Esophagus (tissue), 2 donors: ENCODE results near the gene STOX2. TPM values are rescaled to one million over a fixed set of nuclear protein-coding genes. Genes with fewer than 3 reads are reported as not detected.

Experiments
- H3K27ac ChIP-seq, 2 donors: one replicate each; pipeline ENCODE4 v1.5.1; 2013; ENCODE audit warnings: low read depth in 2 of 2, mild to moderate bottlenecking in 2 of 2, inconsistent platforms in 1 of 2, low read length in 1 of 2, moderate library complexity in 1 of 2
- H3K27me3 ChIP-seq, 2 donors: one replicate each; pipeline ENCODE4 v1.6.1; 2013; ENCODE audit warnings: low read length in 2 of 2, control low read depth in 1 of 2, mild to moderate bottlenecking in 1 of 2; ENCODE audit not compliant: insufficient read depth in 2 of 2, control insufficient read depth in 1 of 2
- H3K36me3 ChIP-seq, 2 donors: one replicate each; pipeline ENCODE4 v1.6.1; 2013; ENCODE audit warnings: low read length in 1 of 2; ENCODE audit not compliant: control insufficient read depth in 2 of 2, insufficient read depth in 2 of 2
- H3K4me1 ChIP-seq, 2 donors: one replicate each; pipeline ENCODE4 v1.6.1; 2013; ENCODE audit warnings: low read length in 1 of 2; ENCODE audit not compliant: control insufficient read depth in 2 of 2, insufficient read depth in 2 of 2
- H3K4me3 ChIP-seq, 2 donors: one replicate each; pipeline ENCODE4 v1.5.1; 2013; ENCODE audit warnings: low read length in 2 of 2, mild to moderate bottlenecking in 2 of 2, low read depth in 1 of 2, moderate library complexity in 1 of 2
- H3K9me3 ChIP-seq, 2 donors: one replicate each; pipeline ENCODE4 v1.6.1; 2013; ENCODE audit warnings: mild to moderate bottlenecking in 2 of 2, low read depth in 1 of 2, low read length in 1 of 2, moderate library complexity in 1 of 2; ENCODE audit not compliant: control insufficient read depth in 2 of 2, insufficient read depth in 1 of 2
- WGBS, 2 donors: extraction: QIAGEN DNeasy Blood & Tissue Kit; methylation state at CpG; one replicate each; pipeline ENCODE4 v1.1.7; 2013; 5-methylcytosine and 5-hydroxymethylcytosine counted together
- polyA plus RNA-seq, 2 donors: library from polyadenylated mRNA; stranded (reverse); fragments of 200-250 nt; gene quantifications; one replicate each; pipeline ENCODE4 v1.2.3, GENCODE V29; 2013
- donor health status: healthy with polysubstance abuse.
- donor health status: Bipolar disorder and iron deficiency.

Gene STOX2
- polyA plus RNA-seq, 2 donors = 2.6 to 3.3 TPM

- H3K27me3 ChIP-seq = no peaks in the 10 kb centered on the region
- 38 to 62% methylated on average over 5 of the region's 5 CpGs for WGBS, 2 donors
- H3K36me3 ChIP-seq = no peaks in the 10 kb centered on the region
- no peaks in the 10 kb centered on the region for H3K9me3 ChIP-seq
- H3K4me3 ChIP-seq = no peak overlapping the region
- H3K4me1 ChIP-seq = peaks cover 0 to 2% of the 10 kb centered on the region in 2 donors
- no peak overlapping the region for H3K27ac ChIP-seq
These were observed 16.5 kb upstream of the STOX2 start for GRCh38 chr4:183888564-183888963.

DNA sequence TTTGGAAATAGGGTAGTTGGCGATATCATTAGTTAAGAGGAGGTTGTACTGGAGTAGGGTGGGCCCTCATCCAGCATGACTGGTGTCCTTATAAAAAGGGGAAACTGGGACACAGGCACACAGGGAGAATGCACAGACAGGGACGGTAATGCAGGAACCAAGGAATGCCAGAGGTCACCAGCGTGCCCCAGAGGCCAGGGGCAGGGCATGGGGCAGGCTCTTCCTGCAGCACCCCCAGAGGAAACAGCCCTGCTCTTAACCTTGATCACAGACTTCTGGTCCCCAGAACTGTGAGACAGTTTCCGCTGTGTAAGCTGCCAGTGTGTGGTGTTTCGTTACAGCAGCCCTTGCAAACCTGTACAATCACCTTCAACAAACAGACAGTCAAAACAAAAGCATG lies 15.9 kb upstream of the STOX2 start:
- 72 to 73% methylated on average over 5 of the region's 5 CpGs for WGBS, 2 donors
- H3K36me3 ChIP-seq = no peaks in the 10 kb centered on the region
- no peaks in the 10 kb centered on the region for H3K27me3 ChIP-seq
- H3K4me3 ChIP-seq = no peak overlapping the region
- H3K27ac ChIP-seq = no peak overlapping the region
- peaks cover 0 to 2% of the 10 kb centered on the region in 2 donors for H3K4me1 ChIP-seq
- H3K9me3 ChIP-seq = no peaks in the 10 kb centered on the region

DNA sequence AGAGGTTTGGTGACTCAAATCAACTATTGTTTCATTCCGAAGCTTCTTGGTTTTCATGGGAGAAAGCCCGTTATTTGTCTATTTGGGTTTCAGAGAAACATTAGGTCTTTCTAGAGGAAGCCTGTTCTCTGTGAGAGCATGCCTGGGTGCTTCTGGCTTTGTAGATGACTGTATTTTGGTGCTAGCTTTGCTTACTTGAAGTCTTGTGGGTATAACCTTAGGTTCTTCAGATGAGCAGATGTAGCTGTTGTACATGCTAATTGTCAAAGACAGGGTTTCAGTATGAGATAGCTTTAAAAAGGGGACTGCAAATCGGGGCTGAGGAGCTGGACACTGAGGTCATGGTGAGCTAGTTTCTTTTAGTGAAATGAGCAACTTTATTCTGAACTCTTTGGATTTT lies 7.9 kb upstream of the STOX2 start:
- 90% methylated on average over 3 of the region's 3 CpGs for WGBS, 2 donors
- H3K27me3 ChIP-seq = no peaks in the 10 kb centered on the region
- H3K4me1 ChIP-seq = no peaks in the 10 kb centered on the region
- no peaks in the 10 kb centered on the region for H3K9me3 ChIP-seq
- H3K27ac ChIP-seq = no peak overlapping the region
- no peak overlapping the region for H3K4me3 ChIP-seq
- H3K36me3 ChIP-seq = no peaks in the 10 kb centered on the region

DNA sequence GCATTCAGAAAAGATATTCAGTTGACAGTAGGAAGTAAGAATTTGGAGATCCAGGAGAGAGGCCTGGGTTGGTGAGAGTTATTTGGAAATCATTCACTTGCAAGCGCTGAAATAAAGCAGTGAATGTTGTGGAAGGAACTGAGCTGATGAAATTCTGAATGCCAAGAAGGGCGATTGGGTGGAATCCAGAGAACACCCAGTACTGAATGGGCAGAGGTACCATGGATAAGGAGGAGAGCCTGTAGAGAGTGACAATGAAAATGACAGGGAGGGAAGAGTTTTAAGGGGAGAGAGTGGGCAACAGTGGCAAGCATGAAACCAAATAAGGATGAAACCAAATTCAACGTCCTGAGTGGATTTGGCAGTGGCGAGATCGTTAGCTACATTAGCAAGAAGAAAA lies 6.7 kb upstream of the STOX2 start:
- Histone ChIP-seq H3K27ac (no peak overlapping the region), H3K4me1 (no peaks in the 10 kb centered on the region), H3K36me3 (no peaks in the 10 kb centered on the region), H3K9me3 (no peaks in the 10 kb centered on the region), H3K4me3 (no peak overlapping the region), H3K27me3 (no peaks in the 10 kb centered on the region)
- WGBS, 2 donors = 94 to 95% methylated on average over 5 of the region's 5 CpGs

DNA sequence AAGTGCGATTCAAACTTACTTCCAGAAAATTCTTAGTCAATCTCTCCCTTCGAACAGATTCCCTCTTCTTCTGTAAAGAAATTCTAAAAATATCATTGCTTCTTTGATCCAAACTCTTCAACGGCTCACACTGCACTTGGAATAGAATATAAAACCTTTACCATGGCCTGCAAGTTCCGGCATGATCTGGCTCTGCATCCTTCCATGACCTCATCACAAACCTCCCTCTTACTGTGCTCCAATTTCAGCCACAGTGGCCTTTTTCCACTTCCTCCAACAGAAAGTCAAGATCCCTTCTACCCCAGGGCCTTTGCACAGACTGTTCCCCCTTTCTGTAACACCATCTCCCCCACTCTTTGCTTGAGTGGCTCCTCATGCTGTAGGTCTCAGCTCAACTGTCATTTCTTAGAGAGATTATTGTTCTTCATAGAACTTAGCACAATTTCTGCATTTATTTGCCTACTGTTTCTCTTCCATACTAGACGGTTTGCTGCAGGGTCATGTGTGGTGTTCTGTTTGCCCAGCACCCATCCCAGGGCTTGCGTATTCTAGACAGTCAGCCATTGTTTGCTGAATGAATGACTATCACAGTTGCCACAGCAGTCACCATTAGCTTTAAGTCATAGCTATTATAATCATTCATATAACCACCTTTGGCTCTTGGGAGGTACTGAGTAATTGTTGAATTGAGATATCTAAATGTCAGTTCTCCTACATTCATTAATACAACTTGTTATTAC lies 1.9 kb upstream of the STOX2 start:
- Histone ChIP-seq H3K36me3 (no peaks in the 10 kb centered on the region), H3K27me3 (no peaks in the 10 kb centered on the region), H3K27ac (no peak overlapping the region), H3K4me1 (peaks cover 5 to 7% of the 10 kb centered on the region in 2 donors), H3K9me3 (no peaks in the 10 kb centered on the region), H3K4me3 (no peak overlapping the region)
- WGBS, 2 donors = 70 to 71% methylated on average over 6 of the region's 6 CpGs

DNA sequence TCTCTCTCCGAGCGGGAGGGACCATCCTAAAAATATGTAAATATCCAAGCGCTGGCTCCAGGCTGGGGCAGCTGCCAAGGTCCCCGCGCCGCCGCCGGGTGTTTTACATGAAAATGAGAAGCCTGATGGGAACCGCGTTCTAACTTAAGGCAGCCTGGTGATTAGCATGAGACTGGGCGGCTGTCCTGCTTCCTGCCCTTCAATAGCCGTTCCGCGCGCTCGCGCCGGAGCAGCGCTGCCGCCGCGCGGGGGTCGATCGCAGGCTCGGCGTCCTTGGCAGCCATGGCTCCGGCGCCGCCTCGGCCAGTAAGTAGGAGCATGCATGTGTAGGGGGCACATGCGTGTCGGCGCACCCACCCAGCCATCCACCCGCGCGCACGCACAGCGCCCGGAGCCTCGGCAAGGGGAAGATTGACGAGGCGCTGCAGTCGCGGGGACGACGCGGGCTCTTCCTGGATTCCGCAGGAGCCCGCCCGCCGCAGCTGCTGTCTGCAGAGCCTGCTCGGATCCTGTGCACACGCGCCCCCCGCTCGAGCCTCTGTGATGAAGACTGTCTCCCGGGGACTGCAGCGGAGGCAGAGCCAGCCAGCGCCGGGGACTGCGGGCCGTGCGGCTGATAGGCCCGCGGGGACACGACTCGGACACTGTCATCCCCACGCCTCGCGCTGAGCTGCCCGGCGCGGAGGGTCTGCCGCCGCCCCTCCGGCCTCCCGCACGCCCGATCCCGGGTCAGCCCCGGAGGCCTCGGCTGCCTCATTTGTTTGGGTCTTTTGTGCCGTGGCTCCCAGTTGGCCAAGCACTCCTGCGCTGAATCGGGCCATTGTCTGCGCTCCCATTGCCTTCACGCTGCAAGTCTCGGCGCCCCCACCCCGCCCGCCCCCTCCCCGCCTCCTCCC lies 734 bp downstream of the STOX2 start:
- Histone ChIP-seq H3K27ac (peak overlapping the region; percentile 54 to 58), H3K27me3 (no peaks in the 10 kb centered on the region), H3K4me3 (peak overlapping the region; percentile 58 to 61), H3K9me3 (no peaks in the 10 kb centered on the region), H3K36me3 (no peaks in the 10 kb centered on the region), H3K4me1 (peaks cover 5 to 7% of the 10 kb centered on the region in 2 donors)
- WGBS, 2 donors = 1% methylated on average over 92 to 93 of the region's 93 CpGs

GRCh38 chr4:183906489-183906738 lies 1.3 kb downstream of the STOX2 start:
- Histone ChIP-seq H3K4me1 (peaks cover 5 to 7% of the 10 kb centered on the region in 2 donors), H3K27me3 (no peaks in the 10 kb centered on the region), H3K27ac (no peak overlapping the region), H3K36me3 (no peaks in the 10 kb centered on the region), H3K4me3 (peak overlapping the region; percentile 35 to 58), H3K9me3 (no peaks in the 10 kb centered on the region)
- WGBS, 2 donors = 13 to 21% methylated on average over 25 of the region's 25 CpGs

- peak overlapping the region; percentile 35 to 58 for H3K4me3 ChIP-seq
- 28 to 44% methylated on average over 52 to 54 of the region's 54 CpGs for WGBS, 2 donors
- H3K27ac ChIP-seq = no peak overlapping the region
- peaks cover 5 to 7% of the 10 kb centered on the region in 2 donors for H3K4me1 ChIP-seq
- no peaks in the 10 kb centered on the region for H3K27me3 ChIP-seq
- no peaks in the 10 kb centered on the region for H3K36me3 ChIP-seq
- H3K9me3 ChIP-seq = no peaks in the 10 kb centered on the region
These were observed 1.9 kb downstream of the STOX2 start for GRCh38 chr4:183906739-183907651.

- Histone ChIP-seq H3K27me3 (no peaks in the 10 kb centered on the region), H3K4me1 (peaks cover 5 to 10% of the 10 kb centered on the region in 2 donors), H3K36me3 (no peaks in the 10 kb centered on the region), H3K9me3 (no peaks in the 10 kb centered on the region), H3K4me3 (no peak overlapping the region), H3K27ac (no peak overlapping the region)
- WGBS, 2 donors = 68 to 73% methylated on average over 10 of the region's 10 CpGs
These were observed 3.0 kb downstream of the STOX2 start for GRCh38 chr4:183907871-183908683.
